ENCODE measurements around the gene RRAS2. TPM values are rescaled to one million over a fixed set of nuclear protein-coding genes. Genes with fewer than 3 reads are reported as not detected.

RRAS2 gene
- polyA plus RNA-seq, 3 donors: 0.19 to 0.31 TPM; not detected in 1

DNA sequence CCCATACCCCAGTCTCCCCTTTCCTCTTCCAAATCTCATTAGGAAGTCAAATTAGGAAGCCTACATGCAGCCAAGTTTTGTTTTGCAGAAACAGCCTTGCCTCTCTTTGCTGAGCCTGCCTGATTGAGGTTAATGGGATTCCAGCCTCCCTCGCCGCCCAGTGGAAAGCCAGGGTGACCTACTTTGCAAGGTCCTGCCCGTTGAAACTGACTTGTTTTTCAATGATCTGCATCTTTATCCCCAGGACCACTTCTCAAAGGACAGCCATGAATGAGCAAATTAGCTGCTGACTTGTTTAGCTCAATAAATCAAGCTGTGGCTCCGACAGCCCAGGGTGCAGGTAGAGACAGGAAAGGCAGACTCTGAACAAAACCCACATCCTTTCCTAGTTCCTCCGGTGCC is 110.4 kb downstream of the RRAS2 start:
- H2AFZ ChIP-seq (ENCODE audit: insufficient read depth, low read depth, low read length, poor library complexity, severe bottlenecking): no peak overlapping the region
- H3K4me1 Mint-ChIP-seq: no peaks in the 10 kb centered on the region
- H4K20me1 ChIP-seq (ENCODE audit: insufficient read depth, low read length): no peaks in the 10 kb centered on the region
- no peaks in the 10 kb centered on the region for H3K36me3 Mint-ChIP-seq
- no peaks in the 10 kb centered on the region for H3K9me3 ChIP-seq (replicated peaks in 1 of 2; ENCODE audit: control insufficient read depth in 1 of 2, insufficient read depth in 1 of 2, low read length in 2 of 2)
- intact Hi-C loops (cut with micrococcal nuclease): loop anchor here (1.0 to 2.0 kb wide), 2 partner anchors 292 to 293 kb away; no protein-coding TSS in a partner anchor
- no peak for DNase-seq
- no peaks in the 10 kb centered on the region for H3K36me3 ChIP-seq (replicated peaks in 1 of 2; ENCODE audit: control insufficient read depth in 1 of 2, insufficient read depth in 2 of 2, low read length in 2 of 2)
- H3K79me2 ChIP-seq (ENCODE audit: insufficient read depth, low read length): no peaks in the 10 kb centered on the region
- no peak for TF ChIP-seq CTCF (IDR thresholded peaks at IDR 0.05)
- H3K27me3 Mint-ChIP-seq (ENCODE audit: low read depth in 3 of 3): peaks cover 13 to 20% (median 18%) of the 10 kb centered on the region in 3 donors
- no peaks in the 10 kb centered on the region for H3K4me1 ChIP-seq (ENCODE audit: control insufficient read depth in 1 of 2, insufficient read depth in 2 of 2, low read length in 2 of 2)
- peak overlapping the region in 1 of 2 donors; percentile 24 for H3K4me3 Mint-ChIP-seq
- H3K9ac ChIP-seq (ENCODE audit: insufficient read depth, low read length, poor library complexity, severe bottlenecking): no peak overlapping the region
- no peak overlapping the region for H3K27ac Mint-ChIP-seq
- peaks cover 0 to 4% (median 0%) of the 10 kb centered on the region in 7 donors for H3K9me3 Mint-ChIP-seq
- no peak overlapping the region for H3K4me2 ChIP-seq (replicated peaks; ENCODE audit: extremely low read depth, low read length, poor library complexity, severe bottlenecking)
- peaks cover 2 to 15% of the 10 kb centered on the region in 2 donors for H3K27me3 ChIP-seq (ENCODE audit: control insufficient read depth in 2 of 2, insufficient read depth in 2 of 2, low read length in 2 of 2)
- no peak overlapping the region for H3K27ac ChIP-seq (ENCODE audit: low read depth in 1 of 2, low read length in 2 of 2)
- WGBS (ENCODE audit: insufficient coverage): 3% methylated on average over 5 of the region's 5 CpGs
- no peak overlapping the region for H3K4me3 ChIP-seq (replicated peaks in 1 of 3; ENCODE audit: low read depth in 2 of 3, low read length in 3 of 3)

GRCh38 chr11:14245444-14245843 is 113.5 kb downstream of the RRAS2 start:
- no peak overlapping the region for H2AFZ ChIP-seq (ENCODE audit: insufficient read depth, low read depth, low read length, poor library complexity, severe bottlenecking)
- no peak overlapping the region for H3K4me3 ChIP-seq (replicated peaks in 1 of 3; ENCODE audit: low read depth in 2 of 3, low read length in 3 of 3)
- intact Hi-C loops (cut with micrococcal nuclease): no loop called here
- H3K27me3 ChIP-seq (ENCODE audit: control insufficient read depth in 2 of 2, insufficient read depth in 2 of 2, low read length in 2 of 2): peaks cover 2 to 15% of the 10 kb centered on the region in 2 donors
- H3K9me3 Mint-ChIP-seq: peaks cover 0 to 2% (median 0%) of the 10 kb centered on the region in 7 donors
- no peaks in the 10 kb centered on the region for H3K79me2 ChIP-seq (ENCODE audit: insufficient read depth, low read length)
- no peaks in the 10 kb centered on the region for H3K36me3 Mint-ChIP-seq
- no peak for DNase-seq
- no peak overlapping the region for H3K4me2 ChIP-seq (replicated peaks; ENCODE audit: extremely low read depth, low read length, poor library complexity, severe bottlenecking)
- no peak overlapping the region for H3K4me3 Mint-ChIP-seq
- H3K9ac ChIP-seq (ENCODE audit: insufficient read depth, low read length, poor library complexity, severe bottlenecking): no peak overlapping the region
- H3K27ac ChIP-seq (ENCODE audit: low read depth in 1 of 2, low read length in 2 of 2): no peak overlapping the region
- no peaks in the 10 kb centered on the region for H3K9me3 ChIP-seq (replicated peaks in 1 of 2; ENCODE audit: control insufficient read depth in 1 of 2, insufficient read depth in 1 of 2, low read length in 2 of 2)
- H3K36me3 ChIP-seq (replicated peaks in 1 of 2; ENCODE audit: control insufficient read depth in 1 of 2, insufficient read depth in 2 of 2, low read length in 2 of 2): no peaks in the 10 kb centered on the region
- H3K27ac Mint-ChIP-seq: no peak overlapping the region
- peaks cover 0 to under 1% of the 10 kb centered on the region in 2 donors for H3K4me1 ChIP-seq (ENCODE audit: control insufficient read depth in 1 of 2, insufficient read depth in 2 of 2, low read length in 2 of 2)
- no peaks in the 10 kb centered on the region for H4K20me1 ChIP-seq (ENCODE audit: insufficient read depth, low read length)
- H3K4me1 Mint-ChIP-seq: peaks cover 2% of the 10 kb centered on the region
- 43% methylated on average over 1 of the region's 2 CpGs for WGBS (ENCODE audit: insufficient coverage)
- peaks cover 13 to 22% (median 20%) of the 10 kb centered on the region in 3 donors for H3K27me3 Mint-ChIP-seq (ENCODE audit: low read depth in 3 of 3)
- no peak for TF ChIP-seq CTCF (IDR thresholded peaks at IDR 0.05)

Measured in CD14-positive monocyte (primary cell).